A172 (cell line): ENCODE data around the gene CYTH2. TPM values are rescaled to one million over a fixed set of nuclear protein-coding genes. Genes with fewer than 3 reads are reported as not detected.
A peak's percentile ranks its signal among the peaks of the same experiment; 100 is the strongest.

Experiments
- DNase-seq: peaks from one replicate; pipeline ENCODE4 v3.0.0-alpha.2; 2015; ENCODE audit warnings: low spot score
- total RNA-seq: library from RNA; depleted of rRNA; stranded (reverse); fragments of >200 nt; shearing (Covaris generic); gene quantifications from 2 replicates; pipeline ENCODE4 v1.2.3, GENCODE V29; 2014

Gene CYTH2
- total RNA-seq, 1 experiment from 2014 or later: 28.7 TPM

DNA sequence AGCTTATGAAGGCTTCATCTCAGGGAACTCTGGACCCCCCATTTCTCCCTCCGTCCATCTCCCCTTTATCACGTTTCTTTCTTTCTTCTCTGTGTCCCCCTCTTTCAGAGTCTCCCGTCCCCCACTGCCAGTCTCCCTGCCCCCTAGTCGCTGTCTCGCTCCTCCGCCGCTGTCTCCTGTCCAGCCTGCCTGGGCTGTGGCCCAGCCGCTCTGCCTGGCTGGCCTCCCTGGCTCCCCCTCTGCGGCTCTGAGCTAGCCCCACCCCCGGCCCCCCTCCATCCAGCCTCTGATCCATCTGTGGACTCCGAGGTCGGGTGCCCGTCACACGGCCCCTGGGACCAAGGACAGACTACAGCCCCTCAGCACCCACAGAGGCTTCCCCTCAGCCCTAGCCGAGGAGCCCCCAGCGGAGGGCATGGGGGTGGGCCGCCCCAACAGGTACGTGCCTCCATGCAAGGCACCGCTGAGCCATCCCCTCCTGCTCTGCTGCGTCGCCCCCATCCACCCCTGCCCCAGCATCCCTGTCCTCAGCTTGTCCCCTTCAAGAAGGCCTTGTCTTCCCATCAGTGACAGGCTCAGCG is 14.9 kb upstream of the CYTH2 start:
- DNase-seq: no peak

DNA sequence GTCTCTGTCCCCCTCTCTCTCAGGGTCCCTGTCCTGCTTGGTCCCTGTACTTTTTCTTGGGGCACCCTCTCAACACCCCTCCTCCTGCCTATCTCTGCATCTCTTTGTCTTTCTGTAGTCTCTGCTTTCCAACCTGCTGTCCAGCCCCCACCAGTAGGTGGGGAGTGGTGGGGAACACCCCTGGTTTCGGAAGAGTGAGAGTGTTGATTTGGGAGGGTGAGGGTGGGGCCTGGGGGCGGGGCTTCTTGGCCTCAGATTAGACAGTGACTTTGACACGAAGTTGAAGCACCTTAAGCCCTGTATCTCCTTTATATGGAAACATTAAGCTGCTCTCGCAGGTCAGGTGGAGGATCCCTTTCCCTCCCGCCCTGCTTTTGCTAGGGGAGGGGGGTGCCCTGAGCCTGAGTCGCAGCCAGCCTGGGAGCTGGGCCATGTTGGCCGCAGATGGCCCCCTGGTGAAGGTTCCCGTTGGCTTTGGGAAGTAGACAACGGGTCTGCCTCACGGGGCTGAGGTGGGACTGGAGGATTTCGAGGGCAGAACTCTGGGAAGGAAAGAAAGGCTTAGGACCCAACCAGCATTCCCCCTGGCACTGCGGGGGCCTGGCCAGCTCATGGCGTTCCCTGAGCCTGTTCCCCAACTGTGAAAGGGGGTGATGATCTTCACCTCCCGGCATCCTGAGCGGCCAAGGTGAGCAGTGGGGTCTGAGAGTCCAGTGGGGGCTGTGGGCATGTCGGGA is 13.8 kb upstream of the CYTH2 start, which contains the start of gene KCNJ14:
TSS of gene KCNJ14 (plus strand) at position 404 of the 737 bp plus-strand sequence. CDS start 6,151 bp downstream, outside the sequence.
- DNase-seq: no peak

DNA sequence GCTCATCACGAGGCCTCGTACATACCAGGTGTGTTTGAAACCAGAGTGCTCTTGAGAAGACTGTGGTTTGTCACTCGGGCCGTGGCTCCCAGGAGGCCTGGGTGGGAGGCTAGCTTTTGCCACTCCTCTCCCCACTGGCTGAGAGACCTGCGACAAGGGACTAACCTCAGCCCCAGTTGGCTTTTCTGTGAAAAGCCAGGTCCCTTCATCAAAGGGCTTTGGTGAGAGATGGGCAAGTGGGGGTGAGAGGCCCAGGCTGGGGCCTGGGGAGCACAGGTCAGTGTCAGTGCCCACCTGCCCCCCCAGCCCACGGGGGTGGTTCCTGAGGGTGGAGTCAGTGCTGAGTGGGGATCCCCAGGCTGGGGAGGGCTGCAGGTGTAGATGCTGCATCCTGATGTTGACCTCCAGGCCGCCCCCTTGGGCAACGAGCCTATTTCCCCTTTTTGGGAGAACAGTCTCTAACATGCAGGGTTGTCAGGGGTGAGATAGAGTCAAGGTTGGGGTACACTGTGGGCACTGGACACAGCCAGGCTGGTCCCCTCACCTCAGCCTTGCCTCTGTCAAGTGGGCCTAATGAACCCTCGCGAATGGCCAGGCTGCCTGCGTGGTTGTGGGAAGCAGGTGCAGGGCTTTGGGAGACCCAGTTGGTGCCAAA is 13.1 kb upstream of the CYTH2 start:
- DNase-seq: no peak

DNA sequence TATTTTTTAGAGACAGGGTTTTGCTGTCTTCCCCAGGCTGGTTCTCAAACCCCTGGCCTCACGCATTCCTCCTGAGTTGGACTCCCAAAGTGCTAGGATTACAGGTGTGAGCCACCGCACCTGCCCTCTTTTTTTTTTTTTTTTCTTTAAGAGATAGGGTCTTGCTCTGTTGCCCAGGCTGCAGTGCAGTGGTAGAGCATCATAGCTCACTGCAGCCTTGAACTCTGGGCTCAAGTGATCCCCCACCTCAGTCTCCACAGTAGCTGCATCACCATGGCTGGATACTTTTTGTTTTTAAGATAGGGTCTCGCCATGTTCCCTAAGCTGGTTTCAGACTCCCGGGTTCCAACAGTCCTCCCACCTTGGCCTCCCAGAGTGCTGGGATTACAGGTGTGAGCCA is 12.3 kb upstream of the CYTH2 start:
- DNase-seq: no peak

DNA sequence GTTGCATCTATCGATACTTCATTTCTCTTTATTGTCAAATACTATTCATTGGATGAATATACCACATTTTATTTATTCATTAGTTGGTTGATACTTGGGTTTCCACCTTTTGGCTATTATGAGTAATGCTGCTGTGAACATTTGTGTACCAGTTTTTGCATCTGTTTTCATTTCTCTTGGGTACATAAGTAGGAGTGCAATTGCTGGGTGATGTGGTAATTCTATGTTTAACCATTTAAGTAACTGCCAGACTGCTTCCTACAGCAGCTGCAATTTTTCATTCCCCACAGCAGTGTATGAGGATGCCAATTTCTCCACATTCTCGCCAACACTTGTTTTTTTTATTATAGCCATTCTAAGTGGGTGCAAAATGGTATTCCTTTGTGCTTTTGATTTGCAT is 11.2 kb upstream of the CYTH2 start:
- no peak for DNase-seq

DNA sequence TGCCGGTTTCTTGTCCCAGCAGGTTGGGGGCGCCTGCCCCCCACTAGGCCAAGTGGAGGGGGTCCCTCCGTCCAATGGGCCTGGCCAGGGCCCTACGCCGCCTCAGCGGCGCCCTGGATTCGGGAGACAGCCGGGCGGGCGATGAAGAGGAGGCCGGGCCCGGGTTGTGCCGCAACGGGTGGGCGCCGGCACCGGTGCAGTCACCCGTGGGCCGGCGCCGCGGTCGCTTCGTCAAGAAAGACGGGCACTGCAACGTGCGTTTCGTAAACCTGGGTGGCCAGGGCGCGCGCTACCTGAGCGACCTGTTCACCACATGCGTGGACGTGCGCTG is 7.6 kb upstream of the CYTH2 start:
- no peak for DNase-seq

DNA sequence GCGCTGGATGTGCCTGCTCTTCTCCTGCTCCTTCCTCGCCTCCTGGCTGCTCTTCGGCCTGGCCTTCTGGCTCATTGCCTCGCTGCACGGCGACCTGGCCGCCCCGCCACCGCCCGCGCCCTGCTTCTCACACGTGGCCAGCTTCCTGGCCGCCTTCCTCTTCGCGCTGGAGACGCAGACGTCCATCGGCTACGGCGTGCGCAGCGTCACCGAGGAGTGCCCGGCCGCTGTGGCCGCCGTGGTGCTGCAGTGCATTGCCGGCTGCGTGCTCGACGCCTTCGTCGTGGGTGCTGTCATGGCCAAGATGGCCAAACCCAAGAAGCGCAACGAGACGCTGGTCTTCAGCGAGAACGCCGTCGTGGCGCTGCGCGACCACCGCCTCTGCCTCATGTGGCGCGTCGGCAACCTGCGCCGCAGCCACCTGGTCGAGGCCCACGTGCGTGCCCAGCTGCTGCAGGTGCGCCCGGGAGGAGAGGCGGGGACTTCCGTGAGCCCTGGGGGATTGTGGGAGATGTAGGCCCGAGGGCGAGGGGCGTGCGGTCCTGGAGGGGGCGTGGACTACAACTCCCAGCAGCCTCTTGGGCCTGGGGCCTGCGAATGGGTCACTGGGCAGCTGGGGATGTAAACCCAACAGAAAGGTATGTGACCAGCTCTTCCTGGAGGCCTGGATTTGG is 7.0 kb upstream of the CYTH2 start:
- no peak for DNase-seq

DNA sequence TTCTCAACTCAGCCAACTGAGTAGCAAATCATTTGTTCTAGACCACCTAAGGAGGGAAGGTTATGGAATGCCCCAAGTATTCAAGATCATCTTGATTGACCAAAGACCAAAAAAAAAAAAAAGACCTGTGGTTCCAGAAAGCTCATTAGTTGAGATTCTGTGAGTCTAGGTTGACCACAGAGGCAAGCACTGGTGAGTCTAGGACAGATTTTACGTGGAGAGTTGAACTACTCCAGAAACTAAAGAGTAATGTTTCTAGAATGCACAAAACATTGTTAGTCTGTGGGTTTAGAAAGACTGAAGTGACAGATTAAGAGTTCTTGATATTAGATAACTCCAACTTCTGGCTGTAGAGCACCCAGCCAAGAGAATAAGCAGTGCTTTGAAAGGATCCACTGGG is 4.0 kb upstream of the CYTH2 start:
- DNase-seq: no peak

DNA sequence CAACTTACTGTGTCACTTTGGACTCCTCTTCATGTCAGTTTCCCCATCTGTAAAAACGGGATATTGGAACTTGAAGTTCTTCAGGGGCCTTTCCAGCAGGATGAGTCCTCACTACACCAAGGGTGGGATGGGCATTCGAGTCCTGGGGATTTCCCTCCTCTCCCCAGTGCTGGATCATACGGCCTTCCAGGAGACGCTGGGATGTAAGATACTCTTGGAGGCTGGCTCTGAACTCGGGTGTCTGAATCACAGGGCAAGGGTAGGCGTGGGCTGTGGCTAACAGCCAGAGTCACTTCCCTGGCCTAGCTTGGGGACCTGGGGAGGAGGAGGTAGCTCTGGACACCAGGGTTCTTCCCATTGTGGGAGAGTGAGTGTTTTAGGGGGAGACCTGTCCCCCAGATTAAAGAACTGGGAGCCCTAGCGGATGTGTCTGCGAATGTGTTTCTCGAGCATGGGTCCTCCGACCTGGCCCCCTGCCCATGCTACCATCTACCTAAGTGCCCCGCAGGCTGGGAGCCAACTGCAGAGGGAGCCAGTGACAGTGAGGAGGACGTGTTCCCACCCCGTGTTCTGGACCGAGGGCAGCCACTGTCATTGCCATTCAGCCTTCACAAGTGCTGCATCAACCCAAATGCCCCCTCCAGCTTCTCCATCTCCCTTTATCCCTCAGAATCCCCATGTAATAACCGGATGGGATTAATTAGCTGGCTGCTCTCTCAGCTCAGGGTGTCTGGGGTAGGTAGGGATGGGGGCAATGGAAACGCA is 2.4 kb upstream of the CYTH2 start:
- peak; percentile 53 for DNase-seq

DNA sequence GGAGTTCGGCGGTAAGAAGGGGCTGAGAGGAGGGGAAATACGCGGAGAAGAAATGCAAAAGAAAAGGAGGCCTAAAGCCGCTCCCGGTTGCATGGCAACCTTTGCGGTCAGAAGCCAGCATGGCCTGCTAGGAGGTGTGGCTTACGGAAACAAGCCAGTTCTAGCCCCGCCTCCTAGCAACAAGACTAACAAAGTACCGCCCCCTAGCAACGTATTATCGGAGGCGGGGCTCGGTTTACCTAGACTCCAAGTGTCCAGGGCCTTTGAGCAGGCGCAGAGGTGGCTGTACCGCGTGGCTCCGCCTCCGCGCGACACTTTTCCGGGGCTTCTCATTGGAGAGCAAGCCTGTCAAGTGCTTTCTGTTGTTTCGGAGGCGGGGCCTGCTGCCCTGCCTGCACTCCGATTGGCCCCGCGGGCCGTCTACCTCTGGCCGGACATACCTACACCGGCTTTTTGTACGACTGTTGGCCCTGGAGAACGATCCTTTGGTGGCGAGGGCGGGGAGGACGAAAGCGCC is 339 bp upstream of the CYTH2 start:
- DNase-seq: peak; percentile 98

DNA sequence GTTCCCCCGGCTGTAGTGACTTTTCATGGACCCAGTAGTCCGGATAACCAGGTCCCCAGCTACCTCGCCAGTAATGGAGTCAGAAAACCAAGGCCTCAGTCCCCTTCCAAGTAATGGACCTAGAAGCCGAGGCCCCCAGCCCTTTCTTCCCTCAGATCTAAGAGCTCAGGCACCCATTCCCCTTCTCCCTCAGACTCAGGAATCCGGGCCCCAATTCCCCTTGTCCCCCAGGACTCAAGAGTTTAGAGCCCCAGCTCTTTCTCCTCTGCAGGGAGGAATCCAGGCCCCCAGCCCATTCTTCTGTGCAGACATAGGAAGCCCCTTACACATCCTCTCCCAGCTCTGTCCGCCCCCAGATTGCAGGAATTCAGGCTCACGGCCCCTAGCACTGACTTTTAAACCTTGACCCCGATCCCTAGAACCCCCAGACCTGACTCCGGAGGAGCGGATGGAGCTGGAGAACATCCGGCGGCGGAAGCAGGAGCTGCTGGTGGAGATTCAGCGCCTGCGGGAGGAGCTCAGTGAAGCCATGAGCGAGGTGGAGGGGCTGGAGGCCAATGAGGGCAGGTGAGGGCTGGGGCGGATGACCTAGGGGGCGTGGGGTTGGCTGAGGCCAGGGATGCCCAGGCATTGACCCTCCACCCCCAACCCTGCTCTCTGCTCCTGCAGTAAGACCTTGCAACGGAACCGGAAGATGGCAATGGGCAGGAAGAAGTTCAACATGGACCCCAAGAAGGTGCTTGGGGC is 938 bp downstream of the CYTH2 start:
- DNase-seq: no peak

DNA sequence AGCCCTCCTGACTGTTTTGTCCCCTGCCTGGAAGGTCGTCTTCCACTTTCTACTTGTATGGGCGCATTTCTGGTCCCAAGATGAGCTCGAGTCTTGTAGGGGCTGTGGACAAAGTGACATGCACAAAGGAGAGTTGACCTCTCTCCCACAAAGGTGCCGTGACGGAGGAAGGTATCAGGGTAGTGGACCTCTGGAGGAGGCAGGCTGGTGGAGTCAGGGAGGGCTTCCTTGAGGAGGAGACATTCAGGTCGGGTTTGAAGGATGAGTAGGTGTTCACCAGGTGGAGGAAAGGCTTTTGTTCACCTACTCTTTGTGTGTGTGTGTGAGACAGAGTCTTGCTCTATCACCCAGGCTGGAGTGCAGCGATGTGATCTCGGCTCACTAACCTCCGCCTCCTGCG is 1.7 kb downstream of the CYTH2 start:
- DNase-seq: no peak

DNA sequence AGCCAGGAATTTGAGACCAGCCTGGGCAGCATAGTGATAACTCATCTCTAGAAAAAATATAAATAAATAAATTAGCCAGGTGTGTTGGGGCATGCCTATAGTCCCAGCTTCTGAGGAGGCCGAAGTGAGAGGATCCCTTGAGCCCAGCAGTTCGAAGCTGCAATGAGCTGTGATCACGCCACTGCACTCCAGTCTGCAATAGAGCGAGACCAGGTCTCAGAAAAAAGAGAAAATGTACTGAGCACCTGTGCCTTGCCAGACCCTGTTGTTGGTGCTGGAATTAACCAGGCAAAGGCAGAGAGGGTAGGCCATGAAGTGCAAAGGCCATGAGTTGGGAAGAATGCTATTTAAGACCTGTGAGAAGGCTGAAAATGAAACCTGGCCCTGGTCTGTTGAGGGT is 2.7 kb downstream of the CYTH2 start:
- DNase-seq: no peak

DNA sequence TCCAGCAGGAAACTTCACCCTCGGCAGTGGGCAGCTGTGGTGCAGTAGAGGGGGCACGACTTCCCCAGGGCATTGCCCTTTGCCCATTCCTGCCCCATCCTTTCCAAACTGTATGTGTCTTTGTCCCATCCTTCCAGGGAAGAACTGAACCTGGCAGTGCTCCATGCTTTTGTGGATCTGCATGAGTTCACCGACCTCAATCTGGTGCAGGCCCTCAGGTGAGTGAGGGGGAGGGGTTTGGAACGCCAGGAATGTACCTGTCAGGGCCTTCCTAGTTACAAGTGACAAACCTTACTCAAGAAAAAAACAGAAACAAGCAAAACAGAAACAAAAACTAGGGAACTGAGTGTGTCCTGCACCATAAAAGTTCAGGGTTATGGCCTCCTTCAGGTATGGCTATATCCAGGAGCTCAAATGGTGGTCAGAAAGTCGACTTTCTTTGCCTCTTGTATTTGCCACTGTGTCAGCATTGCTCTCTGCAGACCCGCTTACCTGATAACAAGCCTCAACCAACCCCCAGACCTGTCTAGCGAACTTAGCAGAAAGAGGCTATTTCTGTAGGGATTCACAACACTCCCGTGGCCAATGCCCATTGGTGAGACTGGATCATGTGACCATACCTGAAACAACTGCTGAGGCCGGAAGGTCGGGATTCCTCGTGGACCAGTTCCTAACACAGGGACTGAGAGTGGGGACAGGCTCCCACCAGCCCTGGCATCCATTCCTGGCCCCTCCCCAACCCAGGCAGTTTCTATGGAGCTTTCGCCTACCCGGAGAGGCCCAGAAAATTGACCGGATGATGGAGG is 4.2 kb downstream of the CYTH2 start:
- no peak for DNase-seq

DNA sequence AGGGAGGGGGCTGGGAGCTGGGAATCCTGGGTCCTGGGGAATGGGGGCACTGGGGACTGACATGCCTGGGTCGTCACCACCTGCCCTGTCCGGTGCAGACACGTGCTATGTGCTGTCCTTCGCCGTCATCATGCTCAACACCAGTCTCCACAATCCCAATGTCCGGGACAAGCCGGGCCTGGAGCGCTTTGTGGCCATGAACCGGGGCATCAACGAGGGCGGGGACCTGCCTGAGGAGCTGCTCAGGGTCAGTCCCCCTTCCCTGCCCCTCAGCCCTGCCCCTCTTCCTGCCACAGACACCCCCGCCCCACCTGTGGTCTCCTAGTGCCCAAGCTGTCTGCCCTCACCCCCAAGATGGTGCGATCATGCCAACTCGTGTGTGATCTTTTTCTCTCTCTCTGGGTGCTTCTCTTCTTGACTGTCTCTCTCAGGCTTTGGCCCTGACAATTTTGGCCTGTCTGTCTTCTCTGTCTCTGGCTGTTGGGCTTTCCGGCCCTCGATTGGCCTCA is 5.0 kb downstream of the CYTH2 start:
- no peak for DNase-seq

DNA sequence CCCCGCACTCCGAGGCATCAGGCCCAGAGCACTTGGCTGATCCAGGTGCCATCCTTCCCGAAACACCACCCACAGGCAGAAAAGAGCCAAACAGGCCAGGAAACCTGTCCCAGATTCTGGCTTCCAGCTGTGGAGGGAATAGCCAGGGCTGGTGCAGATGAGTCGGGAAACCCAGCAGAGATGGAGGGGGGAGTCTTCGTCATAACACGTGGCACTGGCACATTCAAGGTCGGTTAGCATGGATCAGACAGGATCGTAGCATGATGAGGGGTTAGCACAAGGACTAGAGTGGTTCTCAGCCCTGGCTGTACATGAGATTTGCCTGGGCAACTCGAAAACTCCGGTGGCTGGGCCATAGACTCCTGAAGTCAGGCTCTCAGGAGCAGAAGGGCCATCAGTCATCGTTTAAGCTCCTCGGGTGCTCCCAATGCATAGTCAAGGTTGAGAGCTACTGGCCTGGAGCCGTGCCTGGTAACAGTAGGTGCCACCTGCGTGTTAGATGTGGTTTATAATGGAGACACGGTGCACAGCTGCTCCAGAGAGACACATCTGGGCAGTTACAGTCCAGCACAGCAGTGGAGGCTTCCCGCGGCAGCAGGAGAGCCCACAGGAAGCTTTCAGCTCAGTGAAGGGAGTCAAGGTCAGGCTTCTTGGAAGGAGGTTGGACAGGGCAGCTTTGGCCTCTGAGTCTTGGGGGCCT is 6.3 kb downstream of the CYTH2 start:
- DNase-seq: no peak

DNA sequence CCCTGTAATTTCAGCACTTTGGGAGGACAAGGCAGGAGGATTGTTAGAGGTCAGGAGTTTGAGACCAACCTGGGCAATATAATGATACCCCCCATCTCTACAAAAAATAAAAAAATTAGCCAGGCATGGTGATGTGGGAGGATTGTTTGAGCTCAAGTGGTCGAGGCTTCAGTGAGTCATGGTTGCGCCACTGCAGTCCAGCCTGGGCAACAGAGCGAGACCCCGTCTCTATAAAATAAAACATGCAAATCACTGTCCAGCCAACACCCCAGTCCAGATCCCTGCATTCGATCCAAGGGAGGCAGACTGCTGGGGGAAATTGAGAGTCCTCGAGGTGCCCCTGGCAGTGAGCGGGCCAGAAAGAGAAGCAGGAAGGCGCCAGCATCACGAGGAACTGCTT is 7.0 kb downstream of the CYTH2 start:
- no peak for DNase-seq

DNA sequence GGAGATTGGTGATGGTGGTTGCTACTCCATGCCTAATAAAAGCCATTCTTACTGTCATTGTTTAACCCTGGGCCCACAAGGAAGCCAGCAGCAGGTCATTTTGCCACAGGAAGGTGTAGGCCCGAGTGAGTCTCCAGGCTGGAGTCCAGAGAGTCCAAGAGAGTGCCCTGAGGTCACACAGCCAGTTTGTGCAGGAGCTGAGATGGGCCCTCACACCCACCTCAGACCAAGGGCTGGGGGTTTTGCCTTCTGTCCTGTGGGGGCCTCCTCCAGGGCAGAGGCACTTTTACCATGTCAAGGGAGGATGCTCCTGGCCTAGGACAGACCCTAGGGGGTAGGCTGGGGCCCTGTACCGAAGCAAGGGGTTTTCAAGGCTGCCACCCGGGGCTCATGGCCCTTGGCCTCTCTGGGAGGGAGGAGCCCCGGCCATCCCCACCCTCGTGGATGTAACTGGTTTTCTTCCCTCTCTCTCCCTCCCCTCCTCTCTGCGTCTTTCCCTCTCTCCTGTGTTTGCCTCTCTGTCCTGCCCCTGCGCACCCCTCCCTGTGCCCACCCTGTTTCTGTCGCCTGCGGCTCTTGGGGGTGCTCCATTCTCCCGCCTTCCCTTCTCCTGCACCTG is 8.0 kb downstream of the CYTH2 start:
- DNase-seq: no peak
